HepG2 (cell line): Measurements from ENCODE around the gene CLCN4. TPM values are rescaled to one million over a fixed set of nuclear protein-coding genes. Genes with fewer than 3 reads are reported as not detected.

Experiments used
- ATAC-seq: fragments of 200-7000 bp; cut with Tn5 transposase; 3 replicates; pipeline ENCODE4 v1.9.1; 2020; ENCODE audit warnings: mild to moderate bottlenecking, moderate library complexity
- BruUV-seq: library from RNA; stranded (reverse); fragments of 400-500 nt; replicated peaks from 2 replicates; lab custom pipeline; 2021; lab: Mats Ljungman, UMichigan
- CTCF ChIA-PET: fragments of 300-600 bp; formaldehyde crosslinking; extraction: SDS; loops from one replicate; lab custom pipeline; 2021; ENCODE audit warnings: low total read pairs, inconsistent platforms, low intra/inter-chr PET ratio; lab: Yijun Ruan, JAX
- POLR2A ChIA-PET: fragments of 350-600 bp; sonication (Branson Sonifier 250); formaldehyde crosslinking; loops from one replicate; lab custom pipeline; 2020; ENCODE audit warnings: antibody characterized with exemption, inconsistent platforms; lab: Yijun Ruan, JAX
- DNase-seq: peaks from one replicate; pipeline ENCODE4 v3.0.0-alpha.2; 2015; ENCODE audit warnings: low spot score
- FAIRE-seq: peaks from 3 replicates; lab custom pipeline; 2011; peaks lifted over from hg19 to GRCh38; lab: Jason Lieb, UNC
- H2AFZ ChIP-seq: one replicate; pipeline ENCODE4 v1.6.1; 2011; ENCODE audit warnings: low read length, inconsistent platforms
- H3K27ac ChIP-seq: fragments of 300-600 bp; 3 replicates; pipeline ENCODE4 v1.8.0; 2011; ENCODE audit warnings: mixed run types, mild to moderate bottlenecking, mixed read lengths, low read length, inconsistent platforms; ENCODE audit not compliant: insufficient read depth; ENCODE audit errors: extremely low read length
- H3K27me3 ChIP-seq, 2 experiments: fragments of 200-600 bp in 1 of 2; 2 replicates in 1 of 2; 3 replicates in 1 of 2; pipeline versions ENCODE4 v1.6.0 to v1.8.0; 2011; ENCODE audit warnings: low read length in 2 of 2, mild to moderate bottlenecking in 2 of 2, moderate library complexity in 2 of 2, inconsistent platforms in 1 of 2; ENCODE audit not compliant: insufficient read depth in 2 of 2, control insufficient read depth in 1 of 2
- H3K36me3 ChIP-seq, 2 experiments: fragments of 200-600 bp in 1 of 2; replicated peaks in 1 of 2; 2 replicates in 1 of 2; 3 replicates in 1 of 2; pipeline versions ENCODE4 v1.5.1 to v1.8.0; 2011; ENCODE audit warnings: low read length in 2 of 2, inconsistent platforms in 1 of 2; ENCODE audit not compliant: insufficient read depth in 2 of 2, control insufficient read depth in 1 of 2
- H3K4me1 ChIP-seq: 2 replicates; pipeline ENCODE4 v1.5.1; 2012; ENCODE audit warnings: low read length, inconsistent platforms; ENCODE audit not compliant: insufficient read depth
- H3K4me2 ChIP-seq: 2 replicates; pipeline ENCODE4 v1.6.0; 2011; ENCODE audit warnings: low read depth, low read length, inconsistent platforms
- H3K4me3 ChIP-seq, 3 experiments: fragments of 200-600 bp in 1 of 3; sonication (generic), shearing (Covaris generic) in 1 of 3; replicated peaks in 1 of 3; 2 replicates each; pipeline ENCODE4 v1.5.1; 2011 to 2016; ENCODE audit warnings: low read length in 3 of 3, inconsistent platforms in 2 of 3, low read depth in 2 of 3, mild to moderate bottlenecking in 2 of 3, control low read depth in 1 of 3, mixed read lengths in 1 of 3; ENCODE audit not compliant: insufficient read depth in 1 of 3
- H3K79me2 ChIP-seq: one replicate; pipeline ENCODE4 v1.6.1; 2011; ENCODE audit warnings: low read length, inconsistent platforms; ENCODE audit not compliant: insufficient read depth
- H3K9ac ChIP-seq: 2 replicates; pipeline ENCODE4 v1.6.0; 2011; ENCODE audit warnings: mild to moderate bottlenecking, low read depth, low read length, inconsistent platforms; ENCODE audit not compliant: insufficient read depth
- H3K9me3 ChIP-seq: 2 replicates; pipeline ENCODE4 v1.5.1; 2012; ENCODE audit warnings: mild to moderate bottlenecking, low read length
- H4K20me1 ChIP-seq: 2 replicates; pipeline ENCODE4 v1.6.0; 2011; ENCODE audit warnings: inconsistent platforms, mild to moderate bottlenecking, low read length, moderate library complexity; ENCODE audit not compliant: insufficient read depth
- CTCF ChIP-seq: sonication (generic); formaldehyde crosslinking; IDR thresholded peaks from 2 replicates; pipeline ENCODE4 v1.5.0; 2020; ENCODE audit warnings: mild to moderate bottlenecking, missing genetic modification reagents, moderate library complexity
- EZH2 ChIP-seq: conservative IDR thresholded peaks from 2 replicates; pipeline ENCODE4 v1.6.1; 2012; ENCODE audit warnings: mild to moderate bottlenecking, low read depth, low read length, moderate library complexity
- KDM2A ChIP-seq: sonication (generic); formaldehyde crosslinking; IDR thresholded peaks from 2 replicates; pipeline ENCODE4 v1.4.0; 2020; ENCODE audit warnings: low read depth, missing genetic modification reagents, borderline replicate concordance
- MLLT10 ChIP-seq: sonication (generic); formaldehyde crosslinking; IDR thresholded peaks from 2 replicates; pipeline ENCODE4 v1.4.0; 2020; ENCODE audit warnings: missing genetic modification reagents
- NAIF1 ChIP-seq: sonication (generic); formaldehyde crosslinking; IDR thresholded peaks from 2 replicates; pipeline ENCODE4 v1.5.0; 2020; ENCODE audit warnings: mild to moderate bottlenecking, missing genetic modification reagents, borderline replicate concordance
- NR2F6 ChIP-seq, 2 experiments: IDR thresholded peaks; 2 replicates each; pipeline ENCODE4 v1.6.1; 2016; ENCODE audit warnings: antibody characterized with exemption in 1 of 2, mild to moderate bottlenecking in 1 of 2
- SALL1 ChIP-seq: sonication (generic); formaldehyde crosslinking; IDR thresholded peaks from 2 replicates; pipeline ENCODE4 v1.8.0; 2022; ENCODE audit warnings: mild to moderate bottlenecking, missing genetic modification reagents
- SAP130 ChIP-seq: IDR thresholded peaks from 2 replicates; pipeline ENCODE4 v1.6.1; 2016; ENCODE audit warnings: low read depth
- ZNF367 ChIP-seq: sonication (generic); formaldehyde crosslinking; IDR thresholded peaks from 2 replicates; pipeline ENCODE4 v1.4.0; 2020; ENCODE audit warnings: missing genetic modification reagents, borderline replicate concordance
- WGBS: methylation state at CpG from one replicate; pipeline ENCODE4 v1.1.6; 2017; ENCODE audit warnings: low lambda C conversion rate; 5-methylcytosine and 5-hydroxymethylcytosine counted together
- in situ Hi-C: cut with HindIII; loops from 2 replicates; pipeline ENCODE4 v1.10.0; 2017; ENCODE audit warnings: low pct_unique_long_range_greater_than_20kb; ENCODE audit not compliant: extremely low pct_ligation_motif_present
- intact Hi-C: fragments of 100-400 bp; cut with micrococcal nuclease; formaldehyde crosslinking; loops from one replicate; pipeline ENCODE4 v1.10.0; 2022; ENCODE audit not compliant: unreplicated experiment
- polyA plus RNA-seq, 8 experiments: library from polyadenylated mRNA; depleted of rRNA in 3 of 8; stranded (reverse) in 7 of 8; unstranded in 1 of 8; fragments of >200 nt; fragmentation: Illumina TruSeq in 4 of 8; extraction: Trizol in 4 of 8; gene quantifications; 2 replicates each; pipeline versions ENCODE4 v1.2.1 to v1.2.3, GENCODE V29; 2011 to 2016; ENCODE audit warnings: low read depth in 4 of 8, missing spikeins in 1 of 8, mixed read lengths in 1 of 8; ENCODE audit not compliant: insufficient read depth in 1 of 8
- total RNA-seq, 5 experiments: library from RNA; depleted of rRNA; stranded (reverse); fragments of >200 nt; fragmentation: Illumina TruSeq; extraction: Trizol; gene quantifications; 2 replicates each; pipeline ENCODE4 v1.2.3, GENCODE V29; 2016; ENCODE audit warnings: low read depth in 1 of 5
- TF ChIP-seq, protein P1 (sequence below): sonication (generic); formaldehyde crosslinking; IDR thresholded peaks from 2 replicates; pipeline ENCODE4 v1.8.0; 2022; ENCODE audit warnings: mild to moderate bottlenecking, missing genetic modification reagents

The CLCN4 gene
- total and polyA plus RNA-seq, 2 of the 13 experiments (the other 11 are each of a cell fraction or from before 2014, with no cell fraction given), result 1.8 to 2.5 TPM

DNA sequence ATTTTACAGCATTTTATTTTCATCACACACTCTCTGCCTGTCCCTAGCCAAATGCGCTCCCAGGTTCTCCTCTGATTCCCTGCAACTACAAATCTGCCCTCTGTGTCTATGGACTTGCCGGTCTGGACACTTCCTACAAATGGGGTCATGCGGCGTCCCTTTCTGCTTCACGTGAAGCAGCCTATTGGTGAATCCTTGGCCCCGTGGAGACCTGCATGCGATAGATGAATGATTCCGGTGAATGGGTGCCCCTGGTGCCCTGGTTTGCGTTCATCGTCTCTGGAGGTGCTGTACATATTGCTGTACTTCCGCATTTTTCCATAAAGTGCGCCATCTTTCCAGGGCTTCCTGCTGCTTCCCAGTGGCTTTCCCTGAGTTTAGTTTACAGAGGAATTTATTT lies 27.5 kb upstream of the CLCN4 start (continued):
- TF ChIP-seq CTCF (no peak), ZNF367 (no peak), SAP130 (CRISPR knock-in tag) (no peak), NAIF1 (CRISPR knock-in tag) (no peak)

GRCh38 chrX:10130354-10130753 lies 26.4 kb upstream of the CLCN4 start:
- Histone ChIP-seq H4K20me1 (no peaks in the 10 kb centered on the region), H3K9ac (no peak overlapping the region), H2AFZ (no peak overlapping the region), H3K4me2 (no peak overlapping the region), H3K4me3 (no peak overlapping the region), H3K27ac (no peak overlapping the region), H3K27me3 (no peaks in the 10 kb centered on the region), H3K4me1 (no peaks in the 10 kb centered on the region), H3K36me3 (no peaks in the 10 kb centered on the region), H3K79me2 (no peaks in the 10 kb centered on the region), H3K9me3 (no peaks in the 10 kb centered on the region)
- intact Hi-C loops, result no loop called here
- DNase-seq, result no peak
- in situ Hi-C loops, result no loop called here
- ChIA-PET CTCF (no interaction called here), POLR2A (no interaction called here)
- FAIRE-seq, result no peak
- ATAC-seq, result no peak
- WGBS, result 89% methylated on average over 3 of the region's 3 CpGs
- BruUV-seq, result no TSS peak
- TF ChIP-seq MLLT10 (CRISPR knock-in tag) (no peak), KDM2A (no peak), NR2F6 (IDR thresholded peaks at IDR 0.05) (no peak), NR2F6 (CRISPR knock-in tag; IDR thresholded peaks at IDR 0.05) (no peak), EZH2 (no peak), SALL1 (CRISPR knock-in tag) (no peak)
- TF ChIP-seq, protein P1, sequence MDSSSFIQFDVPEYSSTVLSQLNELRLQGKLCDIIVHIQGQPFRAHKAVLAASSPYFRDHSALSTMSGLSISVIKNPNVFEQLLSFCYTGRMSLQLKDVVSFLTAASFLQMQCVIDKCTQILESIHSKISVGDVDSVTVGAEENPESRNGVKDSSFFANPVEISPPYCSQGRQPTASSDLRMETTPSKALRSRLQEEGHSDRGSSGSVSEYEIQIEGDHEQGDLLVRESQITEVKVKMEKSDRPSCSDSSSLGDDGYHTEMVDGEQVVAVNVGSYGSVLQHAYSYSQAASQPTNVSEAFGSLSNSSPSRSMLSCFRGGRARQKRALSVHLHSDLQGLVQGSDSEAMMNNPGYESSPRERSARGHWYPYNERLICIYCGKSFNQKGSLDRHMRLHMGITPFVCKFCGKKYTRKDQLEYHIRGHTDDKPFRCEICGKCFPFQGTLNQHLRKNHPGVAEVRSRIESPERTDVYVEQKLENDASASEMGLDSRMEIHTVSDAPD, result no peak
